ENCODE results near the gene GSTM4.
"Not testable (repeated sequence)": the region's sequence is repeated elsewhere in the genome, so short reads cannot be mapped to it uniquely, and the experiment has no call there.

Gene GSTM4

GRCh38 chr1:109664671-109665070 lies 8.8 kb downstream of the GSTM4 start:
- Histone ChIP-seq H3K27me3 (ENCODE audit: insufficient read depth, low read depth, severe bottlenecking) (no peaks in the 10 kb centered on the region), H3K4me3 (ENCODE audit: low read depth, low read length) (no peak overlapping the region), H3K27ac (no peak overlapping the region), H3K9me3 (ENCODE audit: severe bottlenecking) (no peaks in the 10 kb centered on the region), H3K36me3 (no peaks in the 10 kb centered on the region)
- TF ChIP-seq CTCF (IDR thresholded peaks at IDR 0.05; ENCODE audit: low read depth, low read length) = no peak
- no peak for DNase-seq

GRCh38 chr1:109667452-109668122 lies 11.7 kb downstream of the GSTM4 start, which contains the start of gene GSTM2:
TSS of gene GSTM2 (plus strand) at chr1:109668057. CDS start at chr1:109668116, 59 bp downstream.
- H3K27ac ChIP-seq = no peak within 1 kb of the TSS
- no peaks in the 10 kb centered on the region for H3K27me3 ChIP-seq (ENCODE audit: insufficient read depth, low read depth, severe bottlenecking)
- H3K36me3 ChIP-seq = no peaks in the 10 kb centered on the region
- H3K4me3 ChIP-seq (ENCODE audit: low read depth, low read length) = peak within 1 kb of the TSS; percentile 54
- peak; percentile 98 for DNase-seq
- no peaks in the 10 kb centered on the region for H3K9me3 ChIP-seq (ENCODE audit: severe bottlenecking)
- no peak for TF ChIP-seq CTCF (IDR thresholded peaks at IDR 0.05; ENCODE audit: low read depth, low read length)

GRCh38 chr1:109668123-109668775 lies 12.3 kb downstream of the GSTM4 start:
- no peak overlapping the region for H3K27ac ChIP-seq
- DNase-seq = peak; percentile 20
- peak overlapping the region; percentile 54 for H3K4me3 ChIP-seq (ENCODE audit: low read depth, low read length)
- no peaks in the 10 kb centered on the region for H3K9me3 ChIP-seq (ENCODE audit: severe bottlenecking)
- H3K27me3 ChIP-seq (ENCODE audit: insufficient read depth, low read depth, severe bottlenecking) = no peaks in the 10 kb centered on the region
- no peak for TF ChIP-seq CTCF (IDR thresholded peaks at IDR 0.05; ENCODE audit: low read depth, low read length)
- H3K36me3 ChIP-seq = no peaks in the 10 kb centered on the region

- TF ChIP-seq CTCF (IDR thresholded peaks at IDR 0.05; ENCODE audit: low read depth, low read length) = no peak
- Histone ChIP-seq H3K27me3 (ENCODE audit: insufficient read depth, low read depth, severe bottlenecking) (no peaks in the 10 kb centered on the region), H3K27ac (no peak overlapping the region), H3K36me3 (no peaks in the 10 kb centered on the region), H3K9me3 (ENCODE audit: severe bottlenecking) (no peaks in the 10 kb centered on the region), H3K4me3 (ENCODE audit: low read depth, low read length) (no peak overlapping the region)
- no peak for DNase-seq
Observed at GRCh38 chr1:109669246-109669948, 13.5 kb downstream of the GSTM4 start.

GRCh38 chr1:109669949-109670302 lies 14.0 kb downstream of the GSTM4 start:
- H3K9me3 ChIP-seq (ENCODE audit: severe bottlenecking); H3K27ac ChIP-seq; H3K4me3 ChIP-seq (ENCODE audit: low read depth, low read length); H3K27me3 ChIP-seq (ENCODE audit: insufficient read depth, low read depth, severe bottlenecking); H3K36me3 ChIP-seq; DNase-seq: not testable (repeated sequence)

- no peak overlapping the region for H3K27ac ChIP-seq
- TF ChIP-seq CTCF (IDR thresholded peaks at IDR 0.05; ENCODE audit: low read depth, low read length) = no peak
- no peak overlapping the region for H3K4me3 ChIP-seq (ENCODE audit: low read depth, low read length)
- H3K9me3 ChIP-seq (ENCODE audit: severe bottlenecking) = no peaks in the 10 kb centered on the region
- H3K27me3 ChIP-seq (ENCODE audit: insufficient read depth, low read depth, severe bottlenecking) = no peaks in the 10 kb centered on the region
- H3K36me3 ChIP-seq = no peaks in the 10 kb centered on the region
- DNase-seq = no peak
Observed at GRCh38 chr1:109671067-109671466, 15.2 kb downstream of the GSTM4 start.

GRCh38 chr1:109673861-109674260 lies 18.0 kb downstream of the GSTM4 start:
- not testable (repeated sequence) for H3K36me3 ChIP-seq; H3K4me3 ChIP-seq (ENCODE audit: low read depth, low read length); H3K9me3 ChIP-seq (ENCODE audit: severe bottlenecking); H3K27ac ChIP-seq; H3K27me3 ChIP-seq (ENCODE audit: insufficient read depth, low read depth, severe bottlenecking); DNase-seq

GRCh38 chr1:109676683-109677381 lies 20.9 kb downstream of the GSTM4 start:
- H3K4me3 ChIP-seq (ENCODE audit: low read depth, low read length); H3K9me3 ChIP-seq (ENCODE audit: severe bottlenecking); DNase-seq; H3K36me3 ChIP-seq; H3K27me3 ChIP-seq (ENCODE audit: insufficient read depth, low read depth, severe bottlenecking); H3K27ac ChIP-seq: not testable (repeated sequence)
